ENCODE results near the gene PRKG2.

DNA sequence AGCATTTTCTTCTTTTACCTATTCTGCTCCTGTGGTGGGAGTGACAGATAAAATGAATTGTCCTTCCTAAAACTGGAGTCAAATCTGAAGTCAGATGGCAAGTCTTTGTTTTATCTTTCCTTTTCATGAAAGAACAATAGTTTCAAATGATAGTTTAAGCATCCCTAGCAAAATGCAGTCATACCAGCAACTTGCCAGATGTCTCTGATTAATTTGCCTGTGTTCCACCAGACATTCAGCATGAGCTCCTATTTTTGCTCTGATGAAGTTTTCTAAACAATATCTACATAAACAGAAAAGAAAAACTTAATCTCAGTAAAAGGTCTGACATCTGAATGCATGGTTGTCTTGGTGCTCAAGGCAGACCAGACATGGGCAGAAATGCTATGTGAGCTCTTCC lies 15.2 kb downstream of the PRKG2 start:
- no peak for TF ChIP-seq POLR2A (IDR thresholded peaks at IDR 0.05)
- TF ChIP-seq, protein P1, sequence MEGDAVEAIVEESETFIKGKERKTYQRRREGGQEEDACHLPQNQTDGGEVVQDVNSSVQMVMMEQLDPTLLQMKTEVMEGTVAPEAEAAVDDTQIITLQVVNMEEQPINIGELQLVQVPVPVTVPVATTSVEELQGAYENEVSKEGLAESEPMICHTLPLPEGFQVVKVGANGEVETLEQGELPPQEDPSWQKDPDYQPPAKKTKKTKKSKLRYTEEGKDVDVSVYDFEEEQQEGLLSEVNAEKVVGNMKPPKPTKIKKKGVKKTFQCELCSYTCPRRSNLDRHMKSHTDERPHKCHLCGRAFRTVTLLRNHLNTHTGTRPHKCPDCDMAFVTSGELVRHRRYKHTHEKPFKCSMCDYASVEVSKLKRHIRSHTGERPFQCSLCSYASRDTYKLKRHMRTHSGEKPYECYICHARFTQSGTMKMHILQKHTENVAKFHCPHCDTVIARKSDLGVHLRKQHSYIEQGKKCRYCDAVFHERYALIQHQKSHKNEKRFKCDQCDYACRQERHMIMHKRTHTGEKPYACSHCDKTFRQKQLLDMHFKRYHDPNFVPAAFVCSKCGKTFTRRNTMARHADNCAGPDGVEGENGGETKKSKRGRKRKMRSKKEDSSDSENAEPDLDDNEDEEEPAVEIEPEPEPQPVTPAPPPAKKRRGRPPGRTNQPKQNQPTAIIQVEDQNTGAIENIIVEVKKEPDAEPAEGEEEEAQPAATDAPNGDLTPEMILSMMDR (IDR thresholded peaks at IDR 0.05), result no peak
